HepG2 (cell line): ENCODE measurements around the gene NRDC. TPM values are rescaled to one million over a fixed set of nuclear protein-coding genes. Genes with fewer than 3 reads are reported as not detected.
A peak's percentile ranks its signal among the peaks of the same experiment; 100 is the strongest.

ENCODE experiments used
- FOXP1 ChIP-seq, 2 experiments: fragments of 450-650 bp in 1 of 2; IDR thresholded peaks; 2 replicates each; pipeline ENCODE4 v1.6.1; 2017 to 2018; ENCODE audit warnings: antibody characterized with exemption in 1 of 2
- GABPB1 ChIP-seq: IDR thresholded peaks from 2 replicates; pipeline ENCODE4 v1.6.1; 2016; ENCODE audit warnings: mild to moderate bottlenecking, missing genetic modification reagents, moderate library complexity, missing compliant biosample characterization
- HINFP ChIP-seq: sonication (generic); formaldehyde crosslinking; IDR thresholded peaks from 2 replicates; pipeline ENCODE4 v1.4.0; 2020; ENCODE audit warnings: low read depth, mild to moderate bottlenecking, missing genetic modification reagents
- ISL2 ChIP-seq: sonication (generic); formaldehyde crosslinking; IDR thresholded peaks from 2 replicates; pipeline ENCODE4 v1.5.0; 2020; ENCODE audit warnings: missing genetic modification reagents
- MED1 ChIP-seq: sonication (generic); formaldehyde crosslinking; IDR thresholded peaks from 2 replicates; pipeline ENCODE4 v1.4.0; 2020; ENCODE audit warnings: missing genetic modification reagents
- PBX3 ChIP-seq: sonication (generic); formaldehyde crosslinking; IDR thresholded peaks from 2 replicates; pipeline ENCODE4 v1.8.1; 2023; ENCODE audit warnings: missing genetic modification reagents, inconsistent platforms, borderline replicate concordance
- PRMT3 ChIP-seq: sonication (generic); formaldehyde crosslinking; IDR thresholded peaks from 2 replicates; pipeline ENCODE4 v1.8.1; 2022; ENCODE audit warnings: low read depth, mild to moderate bottlenecking, moderate library complexity, missing genetic modification reagents, borderline replicate concordance
- SALL2 ChIP-seq: sonication (generic); formaldehyde crosslinking; IDR thresholded peaks from 2 replicates; pipeline ENCODE4 v1.8.1; 2023; ENCODE audit warnings: mild to moderate bottlenecking, missing genetic modification reagents, inconsistent platforms
- TBL1XR1 ChIP-seq: fragments of 150-350 bp; IDR thresholded peaks from 2 replicates; pipeline ENCODE4 v1.6.1; 2014; ENCODE audit warnings: borderline replicate concordance, low read length; ENCODE audit not compliant: partially characterized antibody
- U2AF2 ChIP-seq: fragments of 200-400 bp; formaldehyde crosslinking; IDR thresholded peaks from 2 replicates; pipeline ENCODE4 v1.6.1; 2017; ENCODE audit warnings: low read depth, mild to moderate bottlenecking, low read length
- ZBTB38 ChIP-seq: sonication (generic); formaldehyde crosslinking; IDR thresholded peaks from 2 replicates; pipeline ENCODE4 v1.5.1; 2020; ENCODE audit warnings: mild to moderate bottlenecking, missing genetic modification reagents
- ZHX2 ChIP-seq, 2 experiments: sonication (generic) in 1 of 2; formaldehyde crosslinking in 1 of 2; IDR thresholded peaks; 2 replicates each; pipeline versions ENCODE4 v1.6.1 to v1.9.0; 2014 to 2022; ENCODE audit warnings: antibody characterized with exemption in 1 of 2, borderline replicate concordance in 1 of 2, inconsistent platforms in 1 of 2, low read depth in 1 of 2, missing genetic modification reagents in 1 of 2
- ZNF335 ChIP-seq: sonication (generic); formaldehyde crosslinking; IDR thresholded peaks from 2 replicates; pipeline ENCODE4 v1.4.0; 2020; ENCODE audit warnings: missing genetic modification reagents
- ZNF34 ChIP-seq: sonication (generic); formaldehyde crosslinking; IDR thresholded peaks from 2 replicates; pipeline ENCODE4 v1.4.0; 2020; ENCODE audit warnings: mild to moderate bottlenecking, missing genetic modification reagents, borderline replicate concordance
- ZNF670 ChIP-seq: sonication (generic); formaldehyde crosslinking; IDR thresholded peaks from 2 replicates; pipeline ENCODE4 v1.8.0; 2022; ENCODE audit warnings: mild to moderate bottlenecking, missing genetic modification reagents, borderline replicate concordance
- ZNF766 ChIP-seq: sonication (generic); formaldehyde crosslinking; IDR thresholded peaks from 2 replicates; pipeline ENCODE4 v1.5.0; 2020; ENCODE audit warnings: missing genetic modification reagents, borderline replicate concordance
- ZNF776 ChIP-seq: sonication (generic); formaldehyde crosslinking; IDR thresholded peaks from 2 replicates; pipeline ENCODE4 v1.4.0; 2020; ENCODE audit warnings: mild to moderate bottlenecking, missing genetic modification reagents
- ZNF788 ChIP-seq: sonication (generic); formaldehyde crosslinking; IDR thresholded peaks from 2 replicates; pipeline ENCODE4 v1.5.0; 2020; ENCODE audit warnings: mild to moderate bottlenecking, missing genetic modification reagents, borderline replicate concordance
- ZSCAN12 ChIP-seq: sonication (generic); formaldehyde crosslinking; IDR thresholded peaks from 2 replicates; pipeline ENCODE4 v1.9.0; 2021; ENCODE audit warnings: mild to moderate bottlenecking, missing genetic modification reagents
- polyA plus RNA-seq, 8 experiments: library from polyadenylated mRNA; depleted of rRNA in 3 of 8; stranded (reverse) in 7 of 8; unstranded in 1 of 8; fragments of >200 nt; fragmentation: Illumina TruSeq in 4 of 8; extraction: Trizol in 4 of 8; gene quantifications; 2 replicates each; pipeline versions ENCODE4 v1.2.1 to v1.2.3, GENCODE V29; 2011 to 2016; ENCODE audit warnings: low read depth in 4 of 8, missing spikeins in 1 of 8, mixed read lengths in 1 of 8; ENCODE audit not compliant: insufficient read depth in 1 of 8
- total RNA-seq, 5 experiments: library from RNA; depleted of rRNA; stranded (reverse); fragments of >200 nt; fragmentation: Illumina TruSeq; extraction: Trizol; gene quantifications; 2 replicates each; pipeline ENCODE4 v1.2.3, GENCODE V29; 2016; ENCODE audit warnings: low read depth in 1 of 5

Gene NRDC
- total and polyA plus RNA-seq, 2 of the 13 experiments (the other 11 are each of a cell fraction or from before 2014, with no cell fraction given) = 57.6 to 64.9 TPM

- TF ChIP-seq PBX3 (no peak), ZBTB38 (peak; percentile 57), SALL2 (CRISPR knock-in tag) (0 out of 2 replicates have a peak, but pooled peaks have one; percentile 1), ZHX2 (IDR thresholded peaks at IDR 0.05; ENCODE audit: low read depth) (no peak; the same call in 1 of the 2 replicates), ZHX2 (CRISPR knock-in tag; IDR thresholded peaks at IDR 0.05; ENCODE audit: borderline replicate concordance) (no peak), ZNF766 (CRISPR knock-in tag) (no peak), ZSCAN12 (CRISPR knock-in tag) (peak; percentile 70; the same call in 1 of the 2 replicates), HINFP (0 out of 2 replicates have a peak, but pooled peaks have one; percentile 20), TBL1XR1 (peak; percentile 46), GABPB1 (peak; percentile 82), ZNF776 (no peak), PRMT3 (CRISPR knock-in tag) (no peak), ZNF34 (CRISPR knock-in tag) (0 out of 2 replicates have a peak, but pooled peaks have one; percentile 20), MED1 (CRISPR knock-in tag) (peak; percentile 24; the same call in 1 of the 2 replicates), FOXP1 (IDR thresholded peaks at IDR 0.05) (no peak), FOXP1 (CRISPR knock-in tag; IDR thresholded peaks at IDR 0.05) (peak; percentile 36; the same call in 1 of the 2 replicates), ZNF335 (peak; percentile 68; the same call in 1 of the 2 replicates), ZNF788 (CRISPR knock-in tag) (peak; percentile 60; the same call in 1 of the 2 replicates), ISL2 (peak; percentile 13), ZNF670 (CRISPR knock-in tag) (peak; percentile 86), U2AF2 (0 out of 2 replicates have a peak, but pooled peaks have one; percentile 42)
Observed at GRCh38 chr1:51878616-51879336, at the start of gene NRDC (continued).
